ENCODE results near the gene DGKG.

GRCh38 chr3:186184021-186184420, 178.0 kb downstream of the DGKG start:
- TF ChIP-seq SIN3A (conservative IDR thresholded peaks at IDR 0.05 in 1 of 2, IDR thresholded peaks at IDR 0.05 in 1 of 2; ENCODE audit: low read depth in 1 of 2, low read length in 2 of 2) (no peak), EZH2 (IDR thresholded peaks at IDR 0.05; ENCODE audit: low read depth, low read length, severe bottlenecking) (no peak), RFX5 (IDR thresholded peaks at IDR 0.05; ENCODE audit: borderline replicate concordance, low read depth, low read length) (no peak)
